Stimulated activated CD8-positive, alpha-beta memory T cell treated with anti-CD3 and anti-CD28 coated beads, Interleukin-7, amount 100 ng/mL, for 24 hours (primary cell): ENCODE results near the gene SMC6.

ENCODE experiments used
- DNase-seq: peaks from one replicate; pipeline ENCODE4 v3.0.0-alpha.2; 2020; ENCODE audit warnings: low read depth

Gene SMC6

GRCh38 chr2:17717666-17718065, 35.9 kb downstream of the SMC6 start:
- DNase-seq: no peak

- DNase-seq: no peak
These were observed 40.3 kb downstream of the SMC6 start for GRCh38 chr2:17713291-17713690.

- DNase-seq: no peak
These were observed 42.9 kb downstream of the SMC6 start for GRCh38 chr2:17710547-17711248.

GRCh38 chr2:17709897-17710296, 43.7 kb downstream of the SMC6 start:
- DNase-seq: no peak

GRCh38 chr2:17708501-17708900, 45.1 kb downstream of the SMC6 start:
- no peak for DNase-seq

- DNase-seq: no peak
These were observed 46.8 kb downstream of the SMC6 start for GRCh38 chr2:17706845-17707244.

- no peak for DNase-seq
These were observed 62.8 kb downstream of the SMC6 start for GRCh38 chr2:17690776-17691175.

GRCh38 chr2:17689010-17689409, 64.6 kb downstream of the SMC6 start:
- no peak for DNase-seq

- DNase-seq: no peak
These were observed 65.0 kb downstream of the SMC6 start for GRCh38 chr2:17688600-17688999.

GRCh38 chr2:17683981-17684380, 69.6 kb downstream of the SMC6 start:
- no peak for DNase-seq

GRCh38 chr2:17682098-17682857, 71.3 kb downstream of the SMC6 start:
- no peak for DNase-seq

GRCh38 chr2:17680119-17680518, 73.5 kb downstream of the SMC6 start:
- no peak for DNase-seq

- no peak for DNase-seq
These were observed 78.8 kb downstream of the SMC6 start for GRCh38 chr2:17674817-17675216.

GRCh38 chr2:17672583-17673317, 80.9 kb downstream of the SMC6 start:
- DNase-seq: no peak

- no peak for DNase-seq
These were observed 85.7 kb downstream of the SMC6 start for GRCh38 chr2:17667898-17668297.

GRCh38 chr2:17664534-17664933, 89.1 kb downstream of the SMC6 start:
- no peak for DNase-seq

GRCh38 chr2:17662723-17663122, 90.9 kb downstream of the SMC6 start:
- DNase-seq: no peak

GRCh38 chr2:17661460-17661859, 92.2 kb downstream of the SMC6 start:
- no peak for DNase-seq

- DNase-seq: no peak
These were observed 93.4 kb downstream of the SMC6 start for GRCh38 chr2:17660219-17660618.

- no peak for DNase-seq
These were observed 95.3 kb downstream of the SMC6 start for GRCh38 chr2:17658251-17658843.

GRCh38 chr2:17657759-17658158, 95.9 kb downstream of the SMC6 start:
- no peak for DNase-seq

- no peak for DNase-seq
These were observed 100.8 kb downstream of the SMC6 start for GRCh38 chr2:17652681-17653394.
